Measurements from ENCODE around the gene PHOSPHO2. TPM values are rescaled to one million over a fixed set of nuclear protein-coding genes. Genes with fewer than 3 reads are reported as not detected.

Gene PHOSPHO2
- polyA plus RNA-seq, 1 donor (not counting 4 experiments of a cell fraction or from before 2014, with no cell fraction given) = 2.9 TPM

DNA sequence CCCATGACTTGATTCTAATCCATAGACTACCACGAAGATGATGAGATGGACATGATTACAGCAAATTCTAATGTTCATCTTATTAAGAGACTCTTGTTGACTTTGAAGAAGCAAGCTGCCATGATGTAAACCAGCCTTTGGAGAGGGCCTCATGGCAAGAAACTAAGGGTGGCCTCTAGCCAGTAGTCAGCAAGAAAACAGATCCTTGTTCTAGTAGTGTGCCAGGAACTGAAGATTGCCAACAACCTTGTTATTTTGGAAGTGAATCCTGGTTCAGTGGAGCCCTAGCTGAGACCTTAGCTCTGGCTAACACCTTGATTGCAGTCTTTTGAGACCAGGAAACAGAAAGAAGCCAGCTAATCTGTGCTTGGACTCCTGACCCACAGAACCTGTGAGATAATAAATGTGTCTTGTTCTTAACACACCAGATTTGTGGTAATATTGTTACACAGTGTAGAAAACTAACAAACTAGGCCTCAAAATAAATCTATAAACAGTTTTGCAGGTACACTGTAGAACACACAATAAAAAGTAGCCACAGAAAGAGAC lies 10.0 kb downstream of the PHOSPHO2 start:
- Histone ChIP-seq H2AFZ (ENCODE audit: control insufficient read depth, low read length) (no peak overlapping the region), H3K9me3 (ENCODE audit: control insufficient read depth, low read depth, low read length) (no peaks in the 10 kb centered on the region), H3K4me3 (ENCODE audit: control insufficient read depth in 2 of 3, extremely low read depth in 1 of 3, insufficient read depth in 2 of 3, low read depth in 1 of 3, low read length in 3 of 3) (no peak overlapping the region), H3K9me1 (ENCODE audit: control insufficient read depth, extremely low read depth, insufficient read depth, low read length) (no peaks in the 10 kb centered on the region), H3K79me2 (ENCODE audit: control insufficient read depth, insufficient read depth, low read length) (no peaks in the 10 kb centered on the region), H3K9ac (ENCODE audit: control insufficient read depth, extremely low read depth, insufficient read depth, low read length) (no peak overlapping the region), H3K4me1 (ENCODE audit: control insufficient read depth, extremely low read depth, insufficient read depth, low read length) (no peaks in the 10 kb centered on the region), H4K20me1 (ENCODE audit: control insufficient read depth, extremely low read depth, insufficient read depth, low read length) (no peaks in the 10 kb centered on the region), H3K27ac (ENCODE audit: control insufficient read depth, insufficient read depth, low read length) (no peak overlapping the region), H3K27me3 (ENCODE audit: control insufficient read depth, extremely low read depth, insufficient read depth, low read length) (no peaks in the 10 kb centered on the region), H3K4me2 (ENCODE audit: control insufficient read depth, extremely low read depth, insufficient read depth, low read depth, low read length) (no peak overlapping the region), H3K36me3 (ENCODE audit: control insufficient read depth in 2 of 2, extremely low read depth in 1 of 2, insufficient read depth in 2 of 2, low read length in 2 of 2) (peaks cover 0 to 5% of the 10 kb centered on the region in 2 experiments)
- dilution Hi-C loops (cut with MboI; ENCODE audit: extremely low pct_ligation_motif_present, low sequenced_read_pairs) = no loop called here
- DNase-seq (ENCODE audit: low read depth, low spot score) = no peak
- no peak for FAIRE-seq
- TF ChIP-seq, protein P1, sequence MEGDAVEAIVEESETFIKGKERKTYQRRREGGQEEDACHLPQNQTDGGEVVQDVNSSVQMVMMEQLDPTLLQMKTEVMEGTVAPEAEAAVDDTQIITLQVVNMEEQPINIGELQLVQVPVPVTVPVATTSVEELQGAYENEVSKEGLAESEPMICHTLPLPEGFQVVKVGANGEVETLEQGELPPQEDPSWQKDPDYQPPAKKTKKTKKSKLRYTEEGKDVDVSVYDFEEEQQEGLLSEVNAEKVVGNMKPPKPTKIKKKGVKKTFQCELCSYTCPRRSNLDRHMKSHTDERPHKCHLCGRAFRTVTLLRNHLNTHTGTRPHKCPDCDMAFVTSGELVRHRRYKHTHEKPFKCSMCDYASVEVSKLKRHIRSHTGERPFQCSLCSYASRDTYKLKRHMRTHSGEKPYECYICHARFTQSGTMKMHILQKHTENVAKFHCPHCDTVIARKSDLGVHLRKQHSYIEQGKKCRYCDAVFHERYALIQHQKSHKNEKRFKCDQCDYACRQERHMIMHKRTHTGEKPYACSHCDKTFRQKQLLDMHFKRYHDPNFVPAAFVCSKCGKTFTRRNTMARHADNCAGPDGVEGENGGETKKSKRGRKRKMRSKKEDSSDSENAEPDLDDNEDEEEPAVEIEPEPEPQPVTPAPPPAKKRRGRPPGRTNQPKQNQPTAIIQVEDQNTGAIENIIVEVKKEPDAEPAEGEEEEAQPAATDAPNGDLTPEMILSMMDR (optimal IDR thresholded peaks at IDR 0.05 in 1 of 3, IDR thresholded peaks at IDR 0.05 in 1 of 3, conservative IDR thresholded peaks at IDR 0.05 in 1 of 3; ENCODE audit: extremely low read depth in 1 of 3, insufficient read depth in 2 of 3, low read length in 3 of 3) = no peak
- no peak for TF ChIP-seq EZH2 (IDR thresholded peaks at IDR 0.05; ENCODE audit: low read length)

DNA sequence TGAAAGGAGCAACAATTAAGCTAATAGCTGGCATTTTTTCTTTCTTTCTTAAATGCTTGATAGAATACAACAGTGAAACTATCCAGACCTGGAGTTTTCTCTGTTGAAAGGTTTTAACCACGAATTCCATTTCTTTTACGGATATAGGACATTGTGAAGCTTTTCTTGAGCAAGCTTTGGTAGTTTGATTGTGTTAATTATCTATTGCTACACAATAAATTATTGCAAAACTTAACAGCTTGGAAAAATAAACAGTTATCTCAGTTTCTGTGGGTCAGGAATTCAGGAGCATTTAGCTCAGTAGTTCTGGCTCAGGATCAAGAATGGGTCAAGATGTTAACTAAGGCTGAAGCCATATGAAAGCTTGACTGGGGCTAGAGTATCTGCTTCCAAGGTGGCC lies 11.7 kb downstream of the PHOSPHO2 start:
- no peak overlapping the region for H3K9ac ChIP-seq (ENCODE audit: control insufficient read depth, extremely low read depth, insufficient read depth, low read length)
- dilution Hi-C loops (cut with MboI; ENCODE audit: extremely low pct_ligation_motif_present, low sequenced_read_pairs) = no loop called here
- no peak overlapping the region for H3K27ac ChIP-seq (ENCODE audit: control insufficient read depth, insufficient read depth, low read length)
- DNase-seq (ENCODE audit: low read depth, low spot score) (no peak), FAIRE-seq (no peak)
- no peaks in the 10 kb centered on the region for H3K79me2 ChIP-seq (ENCODE audit: control insufficient read depth, insufficient read depth, low read length)
- H3K9me3 ChIP-seq (ENCODE audit: control insufficient read depth, low read depth, low read length) = no peaks in the 10 kb centered on the region
- H2AFZ ChIP-seq (ENCODE audit: control insufficient read depth, low read length) = no peak overlapping the region
- TF ChIP-seq, protein P1 (optimal IDR thresholded peaks at IDR 0.05 in 1 of 3, IDR thresholded peaks at IDR 0.05 in 1 of 3, conservative IDR thresholded peaks at IDR 0.05 in 1 of 3; ENCODE audit: extremely low read depth in 1 of 3, insufficient read depth in 2 of 3, low read length in 3 of 3) = no peak
- no peak for TF ChIP-seq EZH2 (IDR thresholded peaks at IDR 0.05; ENCODE audit: low read length)
- H4K20me1 ChIP-seq (ENCODE audit: control insufficient read depth, extremely low read depth, insufficient read depth, low read length) = no peaks in the 10 kb centered on the region
- peaks cover 0 to 5% of the 10 kb centered on the region in 2 experiments for H3K36me3 ChIP-seq (ENCODE audit: control insufficient read depth in 2 of 2, extremely low read depth in 1 of 2, insufficient read depth in 2 of 2, low read length in 2 of 2)
- no peak overlapping the region for H3K4me3 ChIP-seq (ENCODE audit: control insufficient read depth in 2 of 3, extremely low read depth in 1 of 3, insufficient read depth in 2 of 3, low read depth in 1 of 3, low read length in 3 of 3)
- no peaks in the 10 kb centered on the region for H3K4me1 ChIP-seq (ENCODE audit: control insufficient read depth, extremely low read depth, insufficient read depth, low read length)
- H3K27me3 ChIP-seq (ENCODE audit: control insufficient read depth, extremely low read depth, insufficient read depth, low read length) = no peaks in the 10 kb centered on the region
- no peaks in the 10 kb centered on the region for H3K9me1 ChIP-seq (ENCODE audit: control insufficient read depth, extremely low read depth, insufficient read depth, low read length)
- no peak overlapping the region for H3K4me2 ChIP-seq (ENCODE audit: control insufficient read depth, extremely low read depth, insufficient read depth, low read depth, low read length)
